SK-N-MC (cell line): ENCODE measurements around the gene OR9K2.

Source experiments
- EZH2 ChIP-seq: fragments of 200-600 bp; sonication (generic); IDR thresholded peaks from one replicate; pipeline ENCODE4 v1.6.1; 2017; ENCODE audit warnings: antibody characterized with exemption
- FOXP2 ChIP-seq: optimal IDR thresholded peaks from 2 replicates; pipeline ENCODE3; 2011; ENCODE audit warnings: mild to moderate bottlenecking, moderate library complexity; ENCODE audit not compliant: insufficient read depth; ENCODE audit errors: extremely low read length, control extremely low read depth
- POLR2AphosphoS5 ChIP-seq: IDR thresholded peaks from 2 replicates; pipeline ENCODE4 v1.6.1; 2012; ENCODE audit warnings: mild to moderate bottlenecking, low read depth, low read length, borderline replicate concordance

GRCh38 chr12:55116152-55116551 is 10.1 kb upstream of the OR9K2 start:
- TF ChIP-seq POLR2AphosphoS5 (no peak), EZH2 (no peak), FOXP2 (no peak)
